Measurements from ENCODE around the gene ITPRIP.
A peak's percentile ranks its signal among the peaks of the same experiment; 100 is the strongest.

ITPRIP gene

DNA sequence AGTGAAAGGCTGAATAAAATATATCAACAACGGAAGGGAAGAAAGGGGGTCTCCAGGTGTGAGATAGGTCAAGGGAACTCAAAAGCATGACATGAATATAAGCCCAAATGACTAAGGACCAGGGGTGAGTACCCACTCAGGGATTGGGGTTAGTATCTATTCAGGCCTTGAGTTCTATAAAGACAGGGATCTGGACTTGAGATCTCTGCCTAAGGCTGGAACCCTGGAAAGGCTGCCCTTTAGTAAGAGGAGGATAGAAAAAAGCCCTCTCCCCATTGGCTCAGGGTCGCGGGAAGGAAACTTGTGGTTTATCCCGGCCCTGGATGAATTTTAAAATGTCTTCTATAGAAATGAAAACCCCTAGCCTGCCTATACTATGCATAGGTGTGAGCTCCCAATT is 2.4 kb upstream of the ITPRIP start:
- WGBS (ENCODE audit: insufficient coverage, insufficient read length), result no CpG with 5 or more reads among the region's 4 CpGs
- H3K27me3 ChIP-seq (ENCODE audit: control insufficient read depth, insufficient read depth, low read length), result no peaks in the 10 kb centered on the region
- H3K27ac ChIP-seq (ENCODE audit: low read length), result no peak overlapping the region
- H3K4me3 ChIP-seq (ENCODE audit: low read length), result no peak overlapping the region
- no peaks in the 10 kb centered on the region for H3K36me3 ChIP-seq (ENCODE audit: control insufficient read depth, insufficient read depth, low read length)
- H3K9me3 ChIP-seq (ENCODE audit: control insufficient read depth, insufficient read depth, low read length), result no peaks in the 10 kb centered on the region
- peaks cover 8% of the 10 kb centered on the region; the same call in 1 of the 2 replicates for H3K4me1 ChIP-seq (ENCODE audit: control insufficient read depth, insufficient read depth, low read length)
- DNase-seq (ENCODE audit: low read depth, low spot score), result no peak

DNA sequence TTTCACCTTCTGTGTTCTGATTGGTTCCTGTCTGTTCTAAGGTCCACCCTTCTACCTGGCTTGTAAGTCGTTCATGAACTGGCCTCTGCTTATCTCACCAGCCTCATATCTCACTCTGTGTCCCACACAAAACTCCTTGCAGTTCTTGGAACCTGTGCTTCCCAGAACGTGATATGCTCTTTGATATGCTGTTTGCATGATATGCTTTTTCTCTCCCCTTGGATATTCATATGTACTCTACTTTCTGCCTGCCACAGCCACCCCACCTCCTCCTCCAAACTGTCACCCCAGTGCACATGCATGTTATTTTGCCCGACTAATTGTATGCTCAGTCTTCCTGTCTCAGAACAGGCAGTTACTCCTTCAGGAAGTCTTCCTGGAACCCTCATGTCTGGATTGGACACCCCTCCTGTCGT is 1.9 kb upstream of the ITPRIP start:
- WGBS (ENCODE audit: insufficient coverage, insufficient read length), result no CpG with 5 or more reads among the region's 4 CpGs
- Histone ChIP-seq H3K9me3 (ENCODE audit: control insufficient read depth, insufficient read depth, low read length) (no peaks in the 10 kb centered on the region), H3K27me3 (ENCODE audit: control insufficient read depth, insufficient read depth, low read length) (no peaks in the 10 kb centered on the region), H3K27ac (ENCODE audit: low read length) (no peak overlapping the region), H3K4me3 (ENCODE audit: low read length) (no peak overlapping the region), H3K36me3 (ENCODE audit: control insufficient read depth, insufficient read depth, low read length) (no peaks in the 10 kb centered on the region), H3K4me1 (ENCODE audit: control insufficient read depth, insufficient read depth, low read length) (peaks cover 8% of the 10 kb centered on the region; the same call in 1 of the 2 replicates)
- DNase-seq (ENCODE audit: low read depth, low spot score), result no peak

DNA sequence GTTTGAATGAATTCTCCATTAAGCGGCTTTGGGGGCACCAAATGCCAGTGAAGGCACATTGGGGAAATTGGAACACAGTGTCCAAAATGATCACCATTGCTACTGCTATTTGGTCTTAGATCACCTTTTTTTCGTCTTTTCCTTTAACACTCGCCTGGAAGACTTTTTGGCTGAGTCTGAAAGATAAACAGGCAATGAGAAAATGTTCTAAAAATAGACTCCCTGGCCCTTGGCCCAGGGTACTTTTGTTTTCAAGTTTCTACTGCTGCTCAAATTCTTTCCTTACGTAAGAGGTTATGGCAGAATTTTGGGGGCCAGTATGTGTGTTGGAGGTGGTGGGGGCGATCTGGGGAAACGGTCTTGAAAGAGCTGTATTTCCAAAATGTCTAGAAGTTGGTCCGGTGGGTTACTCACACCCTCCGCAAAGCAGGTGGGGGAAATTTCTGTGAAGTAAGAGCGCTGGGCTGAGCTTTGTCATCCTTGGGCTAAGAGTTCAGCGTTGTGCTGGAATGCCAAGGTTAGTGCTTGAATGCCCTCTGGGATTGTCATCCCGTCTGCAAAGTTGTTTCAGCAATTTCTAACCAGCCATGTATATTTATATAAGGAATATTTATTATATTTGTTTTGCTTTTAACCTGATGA is 1.3 kb upstream of the ITPRIP start:
- H3K4me1 ChIP-seq (ENCODE audit: control insufficient read depth, insufficient read depth, low read length), result peaks cover 8% of the 10 kb centered on the region; the same call in 1 of the 2 replicates
- no peaks in the 10 kb centered on the region for H3K9me3 ChIP-seq (ENCODE audit: control insufficient read depth, insufficient read depth, low read length)
- DNase-seq (ENCODE audit: low read depth, low spot score), result no peak
- no peak overlapping the region; the same call in 1 of the 2 replicates for H3K4me3 ChIP-seq (ENCODE audit: low read length)
- no peaks in the 10 kb centered on the region for H3K27me3 ChIP-seq (ENCODE audit: control insufficient read depth, insufficient read depth, low read length)
- no peak overlapping the region for H3K27ac ChIP-seq (ENCODE audit: low read length)
- WGBS (ENCODE audit: insufficient coverage, insufficient read length), result no CpG with 5 or more reads among the region's 11 CpGs
- no peaks in the 10 kb centered on the region for H3K36me3 ChIP-seq (ENCODE audit: control insufficient read depth, insufficient read depth, low read length)

DNA sequence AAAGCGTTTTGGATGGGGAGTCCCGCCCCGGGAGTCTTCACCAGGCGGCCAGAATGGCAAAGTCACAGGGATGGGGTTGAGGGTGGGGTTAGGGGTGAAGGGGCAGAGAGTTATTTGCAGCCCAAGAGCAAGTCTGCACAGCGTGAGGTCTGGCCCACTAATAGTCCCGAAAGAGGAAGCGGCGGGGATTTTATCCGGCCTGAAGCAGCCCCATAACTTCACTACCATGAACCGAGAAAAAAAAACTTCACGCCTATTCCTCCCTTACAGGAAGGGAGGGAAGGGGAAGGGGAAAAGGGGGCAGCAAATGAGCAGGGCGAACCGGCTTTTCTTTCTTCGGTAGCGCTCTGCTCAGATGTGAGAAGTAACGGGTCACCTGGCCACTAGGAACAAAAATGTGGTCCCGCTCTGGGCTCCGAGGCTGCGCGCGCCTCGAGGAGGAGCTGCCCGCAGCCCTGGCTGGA is 712 bp downstream of the ITPRIP start:
- H3K27me3 ChIP-seq (ENCODE audit: control insufficient read depth, insufficient read depth, low read length), result no peaks in the 10 kb centered on the region
- WGBS (ENCODE audit: insufficient coverage, insufficient read length), result no CpG with 5 or more reads among the region's 23 CpGs
- peak overlapping the region; percentile 77; the same call in 1 of the 2 replicates for H3K4me3 ChIP-seq (ENCODE audit: low read length)
- no peak for DNase-seq (ENCODE audit: low read depth, low spot score)
- H3K36me3 ChIP-seq (ENCODE audit: control insufficient read depth, insufficient read depth, low read length), result no peaks in the 10 kb centered on the region
- no peak overlapping the region for H3K27ac ChIP-seq (ENCODE audit: low read length)
- H3K4me1 ChIP-seq (ENCODE audit: control insufficient read depth, insufficient read depth, low read length), result peaks cover 13% of the 10 kb centered on the region
- no peaks in the 10 kb centered on the region for H3K9me3 ChIP-seq (ENCODE audit: control insufficient read depth, insufficient read depth, low read length)

DNA sequence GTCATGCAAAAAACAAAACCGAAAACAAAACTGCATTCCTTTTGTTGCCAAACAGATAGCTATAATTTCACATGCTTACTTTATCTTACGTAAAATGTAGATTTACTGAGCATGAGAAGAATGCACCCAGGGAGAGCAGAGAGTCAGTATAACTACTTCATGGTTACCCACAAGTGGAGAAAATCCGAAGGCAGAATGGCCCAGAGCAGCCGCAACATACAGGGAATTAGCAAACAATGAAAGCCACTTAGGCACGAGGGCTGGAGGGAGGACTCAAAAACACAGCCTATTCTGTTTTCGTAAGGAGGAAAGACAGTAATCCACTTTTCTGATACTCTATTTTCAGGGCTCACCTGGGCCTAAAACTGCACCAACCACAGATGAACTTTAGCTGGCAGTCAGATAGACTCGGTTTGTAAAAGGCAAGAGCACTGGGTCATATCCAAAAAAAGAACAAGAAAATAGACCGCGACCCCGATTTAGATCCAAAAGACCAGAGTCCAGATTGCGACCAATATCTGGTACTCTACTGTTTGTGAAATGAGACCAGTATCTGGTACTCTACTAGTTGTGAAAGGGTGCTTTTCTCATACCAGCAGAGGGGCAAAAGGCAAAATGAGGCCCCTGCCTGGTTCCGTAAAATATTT is 1.3 kb downstream of the ITPRIP start:
- H3K27me3 ChIP-seq (ENCODE audit: control insufficient read depth, insufficient read depth, low read length), result no peaks in the 10 kb centered on the region
- H3K27ac ChIP-seq (ENCODE audit: low read length), result no peak overlapping the region
- H3K9me3 ChIP-seq (ENCODE audit: control insufficient read depth, insufficient read depth, low read length), result no peaks in the 10 kb centered on the region
- no peaks in the 10 kb centered on the region for H3K36me3 ChIP-seq (ENCODE audit: control insufficient read depth, insufficient read depth, low read length)
- H3K4me3 ChIP-seq (ENCODE audit: low read length), result peak overlapping the region; percentile 77; the same call in 1 of the 2 replicates
- H3K4me1 ChIP-seq (ENCODE audit: control insufficient read depth, insufficient read depth, low read length), result peaks cover 15% of the 10 kb centered on the region
- no peak for DNase-seq (ENCODE audit: low read depth, low spot score)
- WGBS (ENCODE audit: insufficient coverage, insufficient read length), result no CpG with 5 or more reads among the region's 12 CpGs

DNA sequence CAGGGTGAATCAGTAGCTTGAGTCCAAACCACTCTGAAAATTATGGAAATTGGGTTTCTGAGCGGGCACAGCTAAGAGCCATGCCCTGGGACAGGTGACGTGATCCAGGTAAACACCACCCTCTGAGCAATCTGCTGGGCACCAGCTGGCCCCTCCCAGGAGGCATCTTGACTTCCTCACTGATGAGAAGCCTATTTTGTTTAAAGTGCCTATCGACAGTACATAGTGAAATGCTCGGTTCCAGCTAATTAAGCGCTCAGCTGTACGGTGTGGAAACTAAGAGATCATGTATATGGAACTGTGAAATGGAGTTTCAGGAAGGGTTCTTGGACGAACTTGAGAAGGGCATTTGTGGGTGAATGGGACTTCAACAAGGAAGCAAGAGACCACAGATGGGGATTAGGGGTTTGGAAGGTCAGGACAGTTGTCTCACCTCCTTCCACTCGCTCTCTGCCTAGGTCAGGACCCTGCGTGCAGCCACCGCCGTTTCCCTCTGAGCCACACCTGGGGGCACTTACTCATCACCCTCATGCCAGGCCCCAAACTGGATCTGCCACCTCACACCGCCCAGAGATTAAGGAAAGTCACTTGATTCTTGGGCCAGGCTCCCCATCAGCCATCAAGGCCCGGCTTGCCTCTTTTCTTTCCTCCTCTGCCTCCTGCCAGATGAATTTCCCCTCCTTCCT is 3.2 kb downstream of the ITPRIP start:
- no peak for DNase-seq (ENCODE audit: low read depth, low spot score)
- no CpG with 5 or more reads among the region's 13 CpGs for WGBS (ENCODE audit: insufficient coverage, insufficient read length)
- Histone ChIP-seq H3K36me3 (ENCODE audit: control insufficient read depth, insufficient read depth, low read length) (no peaks in the 10 kb centered on the region), H3K9me3 (ENCODE audit: control insufficient read depth, insufficient read depth, low read length) (no peaks in the 10 kb centered on the region), H3K4me1 (ENCODE audit: control insufficient read depth, insufficient read depth, low read length) (peaks cover 17% of the 10 kb centered on the region), H3K27me3 (ENCODE audit: control insufficient read depth, insufficient read depth, low read length) (no peaks in the 10 kb centered on the region), H3K27ac (ENCODE audit: low read length) (no peak overlapping the region), H3K4me3 (ENCODE audit: low read length) (no peak overlapping the region)

DNA sequence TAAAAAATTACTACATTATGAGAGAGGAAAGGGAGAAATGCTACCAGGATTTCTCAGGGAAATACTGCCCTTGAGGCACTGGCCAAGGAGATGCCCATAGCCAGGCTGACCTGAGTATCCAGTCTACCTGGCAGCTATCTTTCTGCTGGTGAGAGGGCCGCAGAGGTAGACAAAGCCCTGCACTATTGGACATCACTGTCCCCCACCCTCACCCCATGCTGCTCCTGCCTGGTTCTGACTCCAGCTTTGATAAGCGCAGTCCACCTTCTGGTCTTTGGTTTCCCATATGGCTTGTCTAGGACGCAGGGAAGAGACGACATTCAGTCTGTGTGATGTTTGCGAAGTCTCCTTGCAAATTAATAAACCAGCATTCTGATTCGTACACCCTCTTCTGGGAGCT is 3.7 kb downstream of the ITPRIP start:
- DNase-seq (ENCODE audit: low read depth, low spot score), result no peak
- H3K4me1 ChIP-seq (ENCODE audit: control insufficient read depth, insufficient read depth, low read length), result peaks cover 17% of the 10 kb centered on the region
- H3K27me3 ChIP-seq (ENCODE audit: control insufficient read depth, insufficient read depth, low read length), result no peaks in the 10 kb centered on the region
- H3K4me3 ChIP-seq (ENCODE audit: low read length), result no peak overlapping the region
- no peak overlapping the region for H3K27ac ChIP-seq (ENCODE audit: low read length)
- H3K36me3 ChIP-seq (ENCODE audit: control insufficient read depth, insufficient read depth, low read length), result no peaks in the 10 kb centered on the region
- H3K9me3 ChIP-seq (ENCODE audit: control insufficient read depth, insufficient read depth, low read length), result no peaks in the 10 kb centered on the region
- WGBS (ENCODE audit: insufficient coverage, insufficient read length), result no CpG with 5 or more reads among the region's 6 CpGs

DNA sequence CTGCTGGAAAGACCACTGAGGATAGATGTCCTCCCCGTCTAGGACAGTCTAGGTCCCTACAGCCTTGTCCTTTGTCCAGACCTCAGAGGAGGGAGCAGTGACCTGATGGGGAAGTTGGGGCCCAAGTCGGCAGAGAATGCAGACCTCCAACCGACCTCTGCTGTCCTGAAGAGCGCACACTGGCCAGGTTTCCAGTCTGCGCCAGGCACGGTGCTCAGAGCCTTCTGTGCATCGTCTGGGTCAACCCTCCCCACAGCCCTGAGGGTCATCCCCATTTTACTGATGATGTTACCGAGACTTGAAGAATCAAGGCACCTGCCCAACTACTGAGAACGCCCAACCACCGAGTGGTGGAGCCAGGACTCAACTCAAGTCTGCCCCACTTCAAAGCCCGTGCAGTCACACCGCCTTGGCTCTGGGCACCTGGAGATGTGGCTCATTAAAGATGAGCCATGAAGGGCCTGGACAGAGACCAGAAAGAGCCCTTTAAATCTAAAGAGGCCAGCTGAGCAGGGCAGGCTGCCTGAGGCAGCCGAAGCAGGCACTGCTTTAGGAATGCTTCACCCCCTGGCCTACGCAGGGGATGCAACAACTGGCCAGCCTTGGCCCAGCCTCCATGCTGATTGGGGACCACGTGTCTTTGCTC is 4.4 kb downstream of the ITPRIP start:
- H3K36me3 ChIP-seq (ENCODE audit: control insufficient read depth, insufficient read depth, low read length), result no peaks in the 10 kb centered on the region
- peaks cover 21% of the 10 kb centered on the region for H3K4me1 ChIP-seq (ENCODE audit: control insufficient read depth, insufficient read depth, low read length)
- no peak overlapping the region for H3K27ac ChIP-seq (ENCODE audit: low read length)
- no peak overlapping the region for H3K4me3 ChIP-seq (ENCODE audit: low read length)
- no peaks in the 10 kb centered on the region for H3K27me3 ChIP-seq (ENCODE audit: control insufficient read depth, insufficient read depth, low read length)
- WGBS (ENCODE audit: insufficient coverage, insufficient read length), result no CpG with 5 or more reads among the region's 15 CpGs
- H3K9me3 ChIP-seq (ENCODE audit: control insufficient read depth, insufficient read depth, low read length), result no peaks in the 10 kb centered on the region
- no peak for DNase-seq (ENCODE audit: low read depth, low spot score)

DNA sequence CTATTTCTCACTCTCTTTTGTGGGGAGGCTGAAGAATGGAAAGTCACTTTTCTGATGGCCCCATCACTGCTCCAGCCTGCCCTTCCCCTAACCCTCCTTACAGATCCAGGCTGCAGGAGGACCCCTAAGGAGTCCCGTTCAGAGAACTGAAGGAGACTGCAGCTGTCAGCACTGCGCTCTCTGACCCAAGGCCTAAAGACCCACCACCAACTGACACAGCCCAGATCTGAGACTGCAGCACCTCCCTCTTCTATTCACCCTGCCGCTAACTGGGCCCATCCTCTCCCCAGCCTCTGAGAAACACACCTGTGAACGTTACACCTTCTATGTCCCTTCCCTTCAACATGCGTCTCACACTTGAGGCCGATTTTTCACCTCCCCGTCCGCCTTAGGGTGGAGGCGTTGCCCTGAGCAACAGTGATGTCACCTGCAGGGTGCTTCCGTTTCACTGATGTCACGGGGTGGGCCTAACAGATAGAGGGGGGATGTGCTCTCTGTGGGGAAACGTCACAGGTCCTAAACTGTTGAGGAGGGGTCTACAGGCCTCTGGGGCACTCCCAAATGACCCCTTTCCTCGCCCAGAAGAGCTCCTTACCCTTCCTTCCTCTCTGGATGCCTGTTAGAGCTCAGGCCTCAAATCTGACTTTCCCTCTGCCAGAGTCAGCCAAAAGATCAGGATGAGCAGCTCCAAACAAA is 5.1 kb downstream of the ITPRIP start:
- Histone ChIP-seq H3K4me3 (ENCODE audit: low read length) (no peak overlapping the region), H3K9me3 (ENCODE audit: control insufficient read depth, insufficient read depth, low read length) (no peaks in the 10 kb centered on the region), H3K4me1 (ENCODE audit: control insufficient read depth, insufficient read depth, low read length) (peaks cover 23% of the 10 kb centered on the region), H3K27ac (ENCODE audit: low read length) (no peak overlapping the region), H3K36me3 (ENCODE audit: control insufficient read depth, insufficient read depth, low read length) (no peaks in the 10 kb centered on the region), H3K27me3 (ENCODE audit: control insufficient read depth, insufficient read depth, low read length) (no peaks in the 10 kb centered on the region)
- DNase-seq (ENCODE audit: low read depth, low spot score), result no peak
- WGBS (ENCODE audit: insufficient coverage, insufficient read length), result no CpG with 5 or more reads among the region's 13 CpGs
